ENCODE data around the gene CCT3.

DNA sequence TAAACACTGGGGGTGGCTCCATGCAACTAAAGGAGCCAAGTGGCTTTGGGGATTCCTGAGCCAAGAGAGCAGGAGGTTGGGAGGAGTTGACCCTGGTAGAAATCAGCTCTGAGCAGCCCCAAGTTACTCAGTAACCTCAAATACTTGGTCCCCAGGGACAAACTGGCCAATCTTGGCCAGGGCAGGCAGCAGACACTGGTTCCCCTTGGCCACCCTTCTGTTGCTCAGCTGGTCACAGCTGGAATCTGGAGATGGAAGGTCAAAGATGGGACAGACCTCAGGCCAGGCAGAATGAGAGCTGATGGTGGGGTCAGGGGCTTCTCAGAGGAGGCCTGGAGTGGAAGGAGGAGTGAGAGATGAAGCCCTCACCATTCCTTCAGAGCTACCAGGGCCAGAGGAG lies 27.7 kb upstream of the CCT3 start:
- TF ChIP-seq YY1 (IDR thresholded peaks at IDR 0.05): no peak
- TF ChIP-seq, protein P1, sequence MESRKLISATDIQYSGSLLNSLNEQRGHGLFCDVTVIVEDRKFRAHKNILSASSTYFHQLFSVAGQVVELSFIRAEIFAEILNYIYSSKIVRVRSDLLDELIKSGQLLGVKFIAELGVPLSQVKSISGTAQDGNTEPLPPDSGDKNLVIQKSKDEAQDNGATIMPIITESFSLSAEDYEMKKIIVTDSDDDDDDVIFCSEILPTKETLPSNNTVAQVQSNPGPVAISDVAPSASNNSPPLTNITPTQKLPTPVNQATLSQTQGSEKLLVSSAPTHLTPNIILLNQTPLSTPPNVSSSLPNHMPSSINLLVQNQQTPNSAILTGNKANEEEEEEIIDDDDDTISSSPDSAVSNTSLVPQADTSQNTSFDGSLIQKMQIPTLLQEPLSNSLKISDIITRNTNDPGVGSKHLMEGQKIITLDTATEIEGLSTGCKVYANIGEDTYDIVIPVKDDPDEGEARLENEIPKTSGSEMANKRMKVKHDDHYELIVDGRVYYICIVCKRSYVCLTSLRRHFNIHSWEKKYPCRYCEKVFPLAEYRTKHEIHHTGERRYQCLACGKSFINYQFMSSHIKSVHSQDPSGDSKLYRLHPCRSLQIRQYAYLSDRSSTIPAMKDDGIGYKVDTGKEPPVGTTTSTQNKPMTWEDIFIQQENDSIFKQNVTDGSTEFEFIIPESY (IDR thresholded peaks at IDR 0.05): no peak

Data from liver (tissue), 1 donor.